ENCODE measurements around the gene FRMD4A. TPM values are rescaled to one million over a fixed set of nuclear protein-coding genes. Genes with fewer than 3 reads are reported as not detected.
"Not testable (repeated sequence)": the region's sequence is repeated elsewhere in the genome, so short reads cannot be mapped to it uniquely, and the experiment has no call there.

FRMD4A gene
- total RNA-seq, 1 experiment from 2014 or later, result not detected

- no peak for DNase-seq (ENCODE audit: low spot score)
These were observed 180.2 kb downstream of the FRMD4A start for GRCh38 chr10:14150526-14150925.

- no peak for DNase-seq (ENCODE audit: low spot score)
These were observed 184.2 kb downstream of the FRMD4A start for GRCh38 chr10:14146501-14146900.

- no peak for DNase-seq (ENCODE audit: low spot score)
These were observed 184.7 kb downstream of the FRMD4A start for GRCh38 chr10:14146025-14146424.

GRCh38 chr10:14144451-14144850, 186.3 kb downstream of the FRMD4A start:
- no peak for DNase-seq (ENCODE audit: low spot score)

GRCh38 chr10:14142606-14143250, 188.0 kb downstream of the FRMD4A start:
- no peak for DNase-seq (ENCODE audit: low spot score)

DNA sequence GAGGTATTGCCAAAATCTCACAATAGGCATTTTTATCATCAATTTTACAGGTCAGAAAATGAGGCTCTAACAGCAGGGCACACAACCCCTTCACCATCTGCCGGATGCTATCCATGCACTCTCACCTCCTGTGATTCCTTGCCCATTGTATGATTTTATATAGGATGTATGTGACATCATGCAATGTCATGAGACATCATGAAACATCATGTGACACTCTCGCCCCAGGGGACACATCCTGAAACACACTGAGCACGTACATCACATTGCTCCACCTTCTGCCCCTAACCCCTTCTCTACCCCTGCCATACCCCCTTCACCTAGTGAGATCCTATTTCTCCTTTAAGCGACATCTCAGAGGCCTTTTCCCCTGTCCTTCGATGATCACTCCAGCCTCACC, 189.4 kb downstream of the FRMD4A start:
- no peak for DNase-seq (ENCODE audit: low spot score)

DNA sequence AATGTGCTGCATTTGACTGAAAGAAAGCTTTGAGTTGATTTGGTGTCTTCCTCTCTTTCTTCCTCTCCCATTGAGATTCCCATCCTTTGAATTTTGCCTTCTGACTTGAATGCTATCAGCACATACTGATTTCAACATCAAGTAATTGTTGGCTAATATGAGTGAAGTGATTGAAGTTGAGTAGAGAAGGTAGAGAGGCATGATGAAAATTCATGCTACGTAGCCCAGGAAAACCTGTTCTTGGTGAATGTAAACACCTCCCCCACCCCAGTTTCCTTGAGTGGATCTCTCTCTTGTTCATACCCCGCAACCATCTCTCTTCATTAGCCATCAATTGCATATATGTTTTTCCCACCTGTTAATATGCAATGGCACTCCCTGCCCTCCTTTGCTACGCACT, 193.3 kb downstream of the FRMD4A start:
- no peak for DNase-seq (ENCODE audit: low spot score)

GRCh38 chr10:14135196-14135595, 195.5 kb downstream of the FRMD4A start:
- not testable (repeated sequence) for DNase-seq (ENCODE audit: low spot score)

GRCh38 chr10:14134275-14134674, 196.4 kb downstream of the FRMD4A start:
- DNase-seq (ENCODE audit: low spot score), result no peak

- no peak for DNase-seq (ENCODE audit: low spot score)
These were observed 199.3 kb downstream of the FRMD4A start for GRCh38 chr10:14131261-14131960.

DNA sequence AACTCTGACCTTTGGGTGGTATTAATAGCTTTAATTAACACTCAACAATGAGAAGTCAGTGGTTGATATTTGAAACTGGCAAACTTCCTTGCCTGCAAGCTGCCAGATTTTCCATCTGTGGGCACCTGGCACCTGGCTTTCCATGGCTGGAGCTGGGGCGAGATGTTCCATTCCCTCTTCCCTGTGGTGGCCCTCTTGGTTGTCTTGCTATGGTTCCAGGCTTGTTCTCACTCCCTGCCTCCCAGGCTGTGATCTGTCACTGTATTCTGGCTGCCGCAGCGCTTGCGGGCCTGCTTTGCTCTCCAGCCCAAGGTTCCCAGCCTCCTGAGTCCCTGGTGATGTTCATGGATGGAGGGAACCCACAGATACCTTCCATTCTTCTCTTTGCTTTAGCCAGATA, 201.0 kb downstream of the FRMD4A start:
- DNase-seq (ENCODE audit: low spot score), result no peak

GRCh38 chr10:14128519-14128918, 202.2 kb downstream of the FRMD4A start:
- DNase-seq (ENCODE audit: low spot score), result no peak

DNA sequence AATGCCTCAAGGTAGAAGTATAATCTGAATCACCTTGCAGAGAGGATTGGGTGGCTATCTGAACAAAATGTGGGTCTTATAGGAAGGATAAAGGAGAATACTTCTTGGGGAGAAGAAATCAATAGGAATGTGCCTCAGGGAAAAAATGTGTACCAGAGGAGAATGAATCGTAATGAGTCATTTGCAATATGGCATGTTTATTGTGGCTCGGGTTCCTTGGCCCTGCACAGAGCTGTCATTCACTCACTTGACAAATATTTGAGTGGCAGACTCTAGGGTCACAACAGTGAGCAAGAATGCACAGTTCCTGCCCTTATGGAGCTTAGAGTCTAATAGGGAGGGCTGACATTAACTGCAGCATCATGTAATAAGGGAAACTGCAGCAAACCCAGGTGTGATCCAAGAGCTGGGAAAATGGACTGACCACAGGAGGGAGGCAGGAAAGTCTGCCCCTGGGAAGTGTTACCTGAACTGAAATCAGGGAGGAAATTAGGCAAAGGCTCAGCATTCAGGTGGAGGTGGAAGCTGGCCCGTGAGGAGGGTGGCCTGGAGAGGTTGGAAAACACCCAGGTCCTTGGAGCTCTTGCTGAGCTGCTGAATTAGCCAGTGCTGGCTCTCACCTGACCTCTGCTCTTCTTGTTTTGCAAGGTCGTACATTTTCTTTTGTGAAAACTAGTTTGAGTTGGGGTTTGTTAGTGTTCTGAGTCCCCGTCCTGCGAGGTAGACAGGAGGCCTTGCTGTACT, 203.9 kb downstream of the FRMD4A start:
- no peak for DNase-seq (ENCODE audit: low spot score)

DNA sequence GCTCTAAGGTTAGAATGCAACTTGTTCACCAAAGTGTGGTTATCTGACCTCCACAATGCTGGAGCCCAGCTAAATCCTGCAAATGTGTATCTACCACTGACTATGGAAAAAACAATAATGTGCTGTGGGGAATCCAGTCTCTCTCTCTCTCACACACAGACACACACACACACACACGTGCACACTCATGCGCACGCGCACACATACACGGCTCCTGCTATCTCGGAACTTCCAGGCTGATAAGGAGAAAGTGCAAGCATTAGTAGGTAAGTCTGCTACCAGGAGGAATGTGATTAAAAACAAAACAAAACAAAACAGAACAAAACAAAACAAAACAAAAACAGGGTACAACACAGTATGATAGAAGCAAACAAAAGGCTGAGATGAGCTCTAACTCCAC, 205.2 kb downstream of the FRMD4A start:
- DNase-seq (ENCODE audit: low spot score), result no peak

- DNase-seq (ENCODE audit: low spot score), result no peak
These were observed 205.8 kb downstream of the FRMD4A start for GRCh38 chr10:14124941-14125340.

- DNase-seq (ENCODE audit: low spot score), result no peak
These were observed 207.6 kb downstream of the FRMD4A start for GRCh38 chr10:14123139-14123538.

DNA sequence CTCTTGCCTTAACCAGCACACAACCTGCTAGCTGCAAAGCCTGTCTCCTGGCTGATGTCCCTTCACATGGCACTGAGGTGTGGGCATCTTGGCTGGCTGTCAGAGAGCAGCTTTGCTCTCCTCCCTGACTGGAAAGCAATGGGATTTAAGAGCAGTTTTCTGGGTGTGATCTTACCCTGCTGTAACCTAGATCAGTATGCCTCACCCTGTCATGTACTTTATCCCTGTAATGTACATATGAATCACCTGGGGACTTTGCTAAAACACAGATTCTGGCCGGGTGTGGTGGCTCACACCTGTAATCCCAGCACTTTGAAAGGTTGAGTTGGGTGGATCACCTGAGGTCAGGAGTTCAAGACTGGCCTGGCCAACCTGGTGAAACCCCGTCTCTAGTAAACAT, 209.9 kb downstream of the FRMD4A start:
- no peak for DNase-seq (ENCODE audit: low spot score)

GRCh38 chr10:14118953-14119352, 211.8 kb downstream of the FRMD4A start:
- DNase-seq (ENCODE audit: low spot score), result no peak

DNA sequence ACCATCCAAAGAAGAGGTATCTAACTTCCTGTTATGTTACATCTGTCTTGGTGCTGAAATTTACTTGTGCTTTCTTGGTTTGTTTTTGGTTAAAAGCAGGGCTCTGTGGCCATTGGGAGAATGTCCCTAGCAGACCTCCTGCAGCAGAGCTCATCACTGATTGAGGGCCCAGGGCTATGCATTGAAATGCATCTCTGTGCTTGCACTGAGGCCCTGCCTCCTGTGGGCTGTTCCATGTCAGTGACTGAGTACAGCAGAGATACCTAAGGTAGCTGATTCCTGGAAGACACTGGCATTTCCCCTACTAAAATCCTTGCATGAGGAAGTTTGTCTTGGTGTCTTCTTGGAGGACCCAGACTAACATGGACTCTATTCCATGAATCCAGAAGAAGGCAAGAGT, 213.9 kb downstream of the FRMD4A start:
- no peak for DNase-seq (ENCODE audit: low spot score)

DNA sequence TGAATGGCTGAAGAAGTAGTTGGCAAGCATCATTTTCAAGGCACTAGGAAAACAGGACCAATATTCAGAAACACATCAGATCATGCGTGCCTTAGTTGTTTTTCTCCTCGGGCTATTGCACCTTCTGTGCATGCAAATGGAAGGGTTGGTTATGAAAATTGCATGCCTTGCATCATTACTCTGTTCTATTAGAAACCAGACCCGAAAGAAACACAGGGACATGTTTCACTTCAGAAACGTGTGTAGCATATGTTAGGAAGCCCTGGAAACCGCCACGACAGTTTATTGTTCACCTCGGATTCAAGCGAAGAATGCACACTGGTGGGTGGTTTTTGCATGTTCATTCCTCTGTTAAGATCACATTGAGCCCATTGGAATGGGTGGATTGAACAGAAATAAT, 214.7 kb downstream of the FRMD4A start:
- DNase-seq (ENCODE audit: low spot score), result no peak

DNA sequence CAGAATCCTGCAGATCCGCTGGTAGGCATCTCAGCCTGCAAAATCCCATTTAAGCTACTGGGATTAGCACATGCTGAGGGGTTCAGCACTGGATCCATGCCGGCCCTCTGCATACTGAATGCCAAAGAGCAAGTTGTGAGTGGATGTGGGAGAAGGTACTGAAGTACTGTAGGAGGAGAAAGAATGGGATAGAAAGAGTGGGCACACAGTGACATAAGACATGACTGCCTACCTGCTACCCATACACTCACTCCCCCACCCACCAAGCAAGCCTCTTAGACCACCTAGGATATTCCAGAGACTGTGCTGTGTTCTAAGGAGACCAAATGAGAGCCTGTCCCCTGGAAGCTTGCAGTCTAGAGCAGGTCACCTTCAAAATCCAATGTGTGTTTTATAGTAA, 215.9 kb downstream of the FRMD4A start:
- no peak for DNase-seq (ENCODE audit: low spot score)

- DNase-seq (ENCODE audit: low spot score), result no peak
These were observed 218.7 kb downstream of the FRMD4A start for GRCh38 chr10:14112056-14112455.

- DNase-seq (ENCODE audit: low spot score), result no peak
These were observed 219.5 kb downstream of the FRMD4A start for GRCh38 chr10:14111208-14111607.

Data from HT-29 (cell line).